HG02981 (cell line): ENCODE measurements around the gene RASA4.
A peak's percentile ranks its signal among the peaks of the same experiment; 100 is the strongest.
"Not testable (repeated sequence)": the region's sequence is repeated elsewhere in the genome, so short reads cannot be mapped to it uniquely, and the experiment has no call there.

Source experiments
- ATAC-seq: cut with Tn5 transposase; IDR thresholded peaks from one replicate; pipeline ENCODE4 v1.9.1; 2021; ENCODE audit warnings: mild to moderate bottlenecking, moderate library complexity; ENCODE audit not compliant: unreplicated experiment

RASA4 gene

DNA sequence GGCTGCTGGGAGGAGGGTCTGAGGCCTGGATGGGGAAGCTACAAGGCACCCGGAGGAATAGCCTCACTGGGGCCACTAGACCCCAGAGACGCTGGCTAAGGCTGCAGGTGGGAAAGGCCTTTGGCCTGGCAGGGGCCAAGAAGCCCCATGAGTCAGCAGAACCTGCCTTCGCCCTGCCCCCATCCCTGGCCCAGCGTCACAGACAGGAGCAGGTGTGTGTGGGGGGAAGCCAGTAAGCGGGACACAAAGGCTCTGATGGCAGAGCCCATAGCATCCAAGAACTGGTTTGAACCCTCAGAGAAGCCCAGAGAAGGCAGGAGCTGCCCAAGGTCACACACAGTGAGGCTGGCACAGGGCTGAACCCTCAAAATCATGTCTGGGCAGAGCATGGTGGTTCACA, 9.7 kb downstream of the RASA4 start:
- ATAC-seq, result not testable (repeated sequence)

DNA sequence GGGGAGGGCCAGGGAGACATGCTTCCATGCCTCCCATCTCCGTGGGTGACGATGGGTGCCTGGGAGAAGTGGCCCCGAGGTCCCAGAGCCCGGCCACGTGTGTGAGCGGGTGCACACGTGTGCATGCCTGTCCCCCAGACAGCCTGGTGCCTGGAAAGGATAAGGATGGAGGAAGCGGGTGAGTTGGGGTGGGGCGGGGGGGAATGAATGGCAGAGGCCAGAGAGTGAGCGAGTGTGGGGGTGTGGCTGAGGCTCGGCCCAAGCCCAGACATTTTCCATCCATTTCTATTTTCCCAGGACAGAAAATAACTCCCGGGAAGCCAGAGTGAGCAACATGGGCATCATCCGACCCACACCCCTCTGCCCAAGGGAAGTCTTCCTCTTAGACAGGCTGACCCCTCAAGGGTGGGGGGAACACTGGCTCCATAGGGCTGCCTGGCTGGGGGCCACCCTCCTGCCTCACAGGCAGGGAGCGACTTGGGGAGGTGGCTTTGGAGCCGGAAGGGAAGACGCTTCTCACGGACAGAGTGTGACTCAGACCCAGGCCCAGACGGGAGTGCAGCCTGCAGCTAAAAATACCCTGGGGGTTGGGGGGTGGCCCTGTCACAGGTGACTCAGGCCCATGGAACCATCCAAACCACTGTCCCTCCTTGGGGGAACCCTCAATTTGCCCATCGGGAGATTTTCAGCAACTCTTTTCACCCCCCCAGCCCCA, 12.0 kb downstream of the RASA4 start:
- not testable (repeated sequence) for ATAC-seq

DNA sequence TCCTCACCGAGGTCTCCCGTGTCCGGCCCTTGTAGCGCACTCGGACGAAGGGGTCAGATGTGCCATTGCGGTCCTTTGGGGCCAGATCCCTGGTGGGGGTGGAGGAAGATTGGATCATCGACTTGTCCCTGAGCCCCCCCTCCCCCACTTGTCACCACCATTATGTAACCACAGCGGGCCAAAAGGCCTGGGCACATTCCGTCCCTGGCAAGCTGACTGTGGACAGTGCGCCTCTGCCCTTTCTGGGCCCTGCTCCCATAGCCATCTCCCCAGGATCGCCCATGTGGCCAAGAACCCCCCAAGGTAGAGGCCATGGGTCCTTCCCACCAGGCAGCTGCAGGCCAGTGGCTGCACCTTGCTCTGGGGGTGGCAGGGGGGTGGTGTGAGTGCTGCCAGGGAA, 14.2 kb downstream of the RASA4 start:
- ATAC-seq, result not testable (repeated sequence)

DNA sequence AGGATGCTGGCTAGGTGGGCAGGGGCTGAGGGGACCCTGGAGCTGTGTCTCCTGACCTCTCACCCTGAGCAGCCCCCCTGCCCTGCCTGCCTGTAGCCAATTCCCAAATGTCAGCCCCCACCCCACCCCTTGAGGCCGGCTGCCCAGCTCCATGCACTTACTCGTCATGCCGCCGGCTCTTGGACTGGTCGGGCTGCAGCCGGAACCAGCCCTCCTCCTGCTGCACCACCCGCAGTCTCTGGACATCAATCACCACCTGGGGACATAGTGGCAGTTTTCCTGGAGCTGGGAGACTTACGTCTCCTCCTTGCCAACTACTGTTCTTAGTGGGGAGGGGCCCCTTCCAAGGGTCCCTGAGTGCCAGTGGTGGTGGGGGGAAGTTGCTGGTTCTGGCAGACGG, 16.9 kb downstream of the RASA4 start:
- not testable (repeated sequence) for ATAC-seq

DNA sequence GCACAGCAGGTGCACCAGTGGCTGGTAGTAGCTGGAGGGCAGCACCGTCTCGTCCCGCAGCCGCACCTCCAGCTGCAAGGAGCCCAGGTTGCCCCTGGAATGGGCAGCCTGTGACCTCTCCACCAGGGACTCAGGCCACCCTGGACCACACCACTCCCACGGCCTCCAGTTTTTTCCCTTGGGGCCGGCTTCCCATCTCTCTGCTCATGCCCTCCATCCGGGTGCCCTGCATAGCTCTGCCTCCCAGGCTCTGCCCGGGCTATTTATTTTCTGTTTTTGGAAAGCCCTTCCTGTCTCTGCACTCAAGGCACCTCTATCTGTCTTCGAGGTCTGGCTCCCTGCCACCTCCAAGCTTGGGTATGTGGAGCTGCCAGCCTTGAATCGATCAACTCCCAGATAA, 20.5 kb downstream of the RASA4 start:
- ATAC-seq, result not testable (repeated sequence)

DNA sequence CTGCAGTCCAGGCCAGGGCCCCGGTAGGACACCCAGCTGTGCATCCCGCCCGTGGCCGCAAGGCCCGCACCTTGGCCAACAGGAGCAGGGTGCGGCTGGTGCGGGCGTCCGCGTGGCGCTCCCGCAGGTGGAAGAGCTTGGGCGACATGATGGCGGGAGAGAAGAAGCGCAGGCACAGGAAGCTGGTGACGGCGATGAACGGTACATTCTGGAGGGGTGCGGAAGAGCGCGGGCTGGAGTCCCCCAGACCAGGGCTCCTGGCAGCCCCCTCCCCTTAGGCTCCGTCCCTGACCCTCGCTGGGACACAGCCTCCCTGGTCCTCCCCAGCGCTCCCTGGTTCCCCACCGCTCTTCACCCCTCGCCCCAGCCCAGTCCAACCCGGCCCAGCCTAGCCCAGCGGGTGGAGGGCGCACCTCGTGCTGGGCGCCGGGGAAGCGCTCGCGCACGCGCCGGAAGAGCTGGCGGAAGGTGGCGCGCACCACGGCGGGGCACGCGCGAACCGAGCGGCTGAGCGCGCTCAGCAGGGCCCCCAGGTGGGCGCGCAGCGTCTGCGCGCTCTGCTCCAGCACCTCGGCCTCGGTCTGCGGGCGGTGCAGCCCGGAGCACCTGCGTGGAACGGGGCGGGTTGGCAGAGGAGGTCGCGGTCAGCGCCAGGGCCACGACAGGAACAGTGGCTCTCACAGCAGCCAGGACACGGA, 22.8 kb downstream of the RASA4 start:
- ATAC-seq, result peak; percentile 57

DNA sequence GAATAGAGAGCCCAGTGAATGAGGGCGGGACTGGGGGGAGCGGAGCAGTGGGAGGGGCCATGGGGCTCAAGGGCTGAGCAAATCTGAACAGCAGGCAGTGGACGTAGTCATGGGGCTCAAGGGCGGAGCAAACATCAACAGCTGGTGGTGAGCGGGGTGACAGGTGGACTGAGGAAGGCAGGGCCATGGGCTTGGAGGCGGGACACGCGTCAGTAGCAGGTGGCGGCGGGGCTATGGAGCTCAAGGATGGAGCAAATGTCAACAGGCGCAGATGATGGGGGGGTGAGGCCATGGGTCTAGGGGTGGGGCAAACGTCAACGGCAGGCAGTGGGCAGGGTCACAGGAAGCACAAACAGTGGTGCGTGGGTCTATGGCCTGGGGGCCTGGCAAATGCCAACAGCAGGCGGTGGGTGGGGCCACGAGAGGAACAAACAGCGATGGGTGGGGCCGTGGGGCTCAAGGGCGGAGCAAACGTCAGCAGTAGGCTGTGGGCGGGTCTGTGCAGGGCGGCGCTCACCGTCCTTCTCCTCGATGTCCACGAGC, 24.0 kb downstream of the RASA4 start:
- ATAC-seq, result peak; percentile 51

DNA sequence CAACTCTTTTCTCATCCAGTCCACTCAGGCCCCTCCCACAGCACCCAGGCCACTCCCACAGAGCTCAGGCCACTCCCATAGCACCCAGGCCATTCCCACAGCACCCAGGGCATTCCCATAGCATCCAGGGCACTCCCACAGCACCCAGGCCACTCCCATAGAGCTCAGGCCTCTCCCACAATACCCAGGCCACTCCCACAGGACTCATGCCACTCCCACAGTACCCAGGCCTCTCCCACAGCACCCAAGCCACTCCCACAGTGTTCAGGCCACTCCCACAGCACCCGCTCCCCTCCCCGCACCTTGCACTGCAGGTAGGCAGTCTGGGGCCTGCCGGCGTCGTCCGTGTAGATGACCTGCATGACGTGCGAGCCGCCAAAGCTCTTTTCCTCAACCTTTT, 26.7 kb downstream of the RASA4 start:
- ATAC-seq, result peak; percentile 49

DNA sequence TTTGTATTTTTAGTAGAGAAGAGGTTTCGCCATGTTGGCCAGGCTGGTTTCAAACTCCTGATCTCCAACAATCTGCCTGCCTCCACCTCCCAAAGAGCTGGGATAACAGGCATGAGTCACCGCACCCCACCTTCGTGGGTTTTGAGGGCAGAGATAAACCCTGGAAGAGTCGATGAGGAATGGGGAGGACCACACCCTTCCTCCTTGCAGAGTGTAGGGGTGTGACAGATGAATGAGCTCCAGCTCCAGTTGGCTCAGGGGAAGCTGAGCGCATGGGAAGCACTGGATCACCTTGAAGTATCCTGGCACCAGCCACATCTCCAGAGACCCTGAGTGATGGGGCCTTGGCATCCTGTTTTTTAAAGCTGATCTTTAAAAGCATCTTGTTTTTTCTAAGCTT, 33.1 kb downstream of the RASA4 start:
- ATAC-seq, result not testable (repeated sequence)

DNA sequence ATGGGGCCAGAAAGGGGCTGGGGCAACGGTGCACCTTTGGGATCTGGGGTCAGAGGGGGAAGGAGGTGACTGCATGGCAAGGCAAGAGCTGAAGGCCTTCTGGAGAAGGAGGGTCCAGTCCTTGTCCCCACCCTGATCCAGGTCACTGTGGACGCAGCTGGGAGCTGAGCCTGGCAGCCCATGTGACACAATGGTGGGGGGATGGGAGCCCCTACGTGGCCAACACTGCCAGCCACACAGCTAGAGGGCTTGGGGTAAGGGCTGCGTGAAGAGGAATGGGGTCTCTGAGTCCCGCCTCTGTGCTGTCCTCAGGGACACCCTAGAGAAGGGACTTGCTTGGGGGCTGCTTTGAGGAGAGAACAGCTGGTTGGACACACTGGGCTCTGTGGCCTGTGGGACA, 34.8 kb downstream of the RASA4 start:
- ATAC-seq, result not testable (repeated sequence)

DNA sequence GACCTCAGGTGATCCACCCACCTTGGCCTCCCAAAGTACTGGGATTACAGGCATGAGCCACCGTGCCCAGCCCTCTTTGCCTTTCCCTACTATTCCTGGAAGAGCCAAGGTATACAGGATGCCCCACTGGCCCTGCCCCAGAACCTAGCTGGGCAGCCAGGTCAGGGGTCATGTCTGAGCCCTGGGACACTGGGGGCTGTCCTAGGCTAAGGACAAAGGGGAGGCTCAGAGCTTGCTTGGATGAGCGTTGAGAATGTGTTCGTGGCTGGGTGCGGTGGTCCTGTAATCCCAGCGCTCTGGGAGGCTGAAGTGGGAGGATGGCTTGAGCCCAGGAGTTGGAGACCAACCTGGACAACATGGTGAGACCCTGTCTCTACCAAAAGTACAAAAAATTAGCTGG, 38.1 kb downstream of the RASA4 start:
- ATAC-seq, result not testable (repeated sequence)

DNA sequence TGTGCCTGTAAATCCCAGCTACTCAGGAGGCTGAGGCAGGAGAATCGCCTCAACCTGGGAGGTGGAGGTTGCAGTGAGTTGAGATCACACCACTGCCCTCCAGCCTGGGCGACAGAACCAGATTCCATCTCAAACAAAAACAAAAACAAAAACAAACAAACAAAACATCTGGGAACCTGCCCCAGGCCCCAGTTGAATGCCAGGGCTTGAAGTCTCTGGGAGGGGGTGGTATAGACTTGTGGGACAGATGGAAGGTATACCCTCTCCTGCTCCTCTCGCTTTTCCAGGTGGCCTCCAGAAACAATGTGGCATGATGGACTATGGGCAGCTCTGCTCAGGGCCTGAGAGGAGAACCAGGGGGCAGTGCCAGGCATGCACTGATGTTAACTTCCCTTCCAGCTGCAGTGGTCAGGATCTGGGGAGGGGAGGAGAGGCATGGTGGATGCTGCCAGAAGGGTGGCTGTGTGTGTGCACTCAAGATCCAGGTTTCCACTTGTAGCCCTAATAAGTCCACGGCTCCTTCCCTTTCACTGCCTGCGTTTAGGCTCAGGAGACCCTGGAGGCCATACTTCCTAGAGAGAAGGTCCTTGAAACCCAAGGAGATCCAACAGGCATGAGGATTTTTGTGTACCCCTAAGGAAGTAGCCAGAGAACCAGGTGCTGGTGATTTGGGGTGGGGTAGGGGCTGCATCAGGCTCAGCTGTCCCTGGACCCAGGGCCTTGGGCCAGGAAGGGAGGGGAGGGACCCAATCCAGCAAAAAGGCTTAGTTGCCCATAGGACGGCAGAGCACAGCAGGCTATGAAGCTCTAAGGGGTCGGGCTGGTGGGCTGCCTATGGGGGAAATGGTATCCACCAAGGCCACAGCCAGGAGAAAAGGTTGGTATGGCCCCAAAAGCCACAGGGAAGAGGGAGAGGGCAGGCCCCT, 39.0 kb downstream of the RASA4 start:
- ATAC-seq, result not testable (repeated sequence)

DNA sequence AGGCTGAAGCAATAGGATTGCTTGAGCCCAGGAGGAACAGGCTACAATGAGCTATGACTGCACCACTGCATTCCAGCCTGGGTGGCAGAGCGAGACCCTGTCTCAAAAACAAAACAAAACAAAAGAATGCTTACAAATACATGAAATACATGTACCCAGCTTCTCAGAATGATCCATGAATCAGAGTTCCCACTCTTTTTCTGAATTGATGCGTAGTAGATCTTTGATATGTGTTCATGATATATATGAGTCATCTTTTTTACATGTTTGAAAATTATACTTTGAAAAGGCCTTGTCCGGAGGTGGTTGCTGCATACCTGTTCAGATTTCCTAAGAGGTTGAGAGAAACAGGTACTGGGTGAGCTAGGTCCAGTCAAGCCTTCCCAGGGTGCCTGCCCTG, 40.2 kb downstream of the RASA4 start:
- ATAC-seq, result not testable (repeated sequence)

DNA sequence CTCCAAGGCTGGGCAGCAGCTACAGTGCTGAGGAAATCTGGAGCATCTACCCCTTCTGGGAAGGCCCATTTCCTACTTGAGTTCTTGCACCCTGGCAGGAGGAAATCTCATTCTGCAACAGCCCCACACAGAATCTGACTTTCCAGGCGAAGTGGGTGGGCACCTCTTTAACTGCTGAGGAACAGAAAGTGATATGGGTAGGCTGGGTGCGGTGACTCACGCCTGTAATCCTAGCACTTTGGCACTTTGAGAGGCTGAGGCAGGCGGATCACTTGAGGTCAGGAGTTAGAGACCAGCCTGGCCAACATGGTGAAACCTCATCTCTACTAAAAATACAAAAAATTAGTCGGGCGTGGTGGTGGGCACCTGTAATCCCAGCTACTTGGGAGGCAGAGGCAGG, 41.9 kb downstream of the RASA4 start:
- not testable (repeated sequence) for ATAC-seq

DNA sequence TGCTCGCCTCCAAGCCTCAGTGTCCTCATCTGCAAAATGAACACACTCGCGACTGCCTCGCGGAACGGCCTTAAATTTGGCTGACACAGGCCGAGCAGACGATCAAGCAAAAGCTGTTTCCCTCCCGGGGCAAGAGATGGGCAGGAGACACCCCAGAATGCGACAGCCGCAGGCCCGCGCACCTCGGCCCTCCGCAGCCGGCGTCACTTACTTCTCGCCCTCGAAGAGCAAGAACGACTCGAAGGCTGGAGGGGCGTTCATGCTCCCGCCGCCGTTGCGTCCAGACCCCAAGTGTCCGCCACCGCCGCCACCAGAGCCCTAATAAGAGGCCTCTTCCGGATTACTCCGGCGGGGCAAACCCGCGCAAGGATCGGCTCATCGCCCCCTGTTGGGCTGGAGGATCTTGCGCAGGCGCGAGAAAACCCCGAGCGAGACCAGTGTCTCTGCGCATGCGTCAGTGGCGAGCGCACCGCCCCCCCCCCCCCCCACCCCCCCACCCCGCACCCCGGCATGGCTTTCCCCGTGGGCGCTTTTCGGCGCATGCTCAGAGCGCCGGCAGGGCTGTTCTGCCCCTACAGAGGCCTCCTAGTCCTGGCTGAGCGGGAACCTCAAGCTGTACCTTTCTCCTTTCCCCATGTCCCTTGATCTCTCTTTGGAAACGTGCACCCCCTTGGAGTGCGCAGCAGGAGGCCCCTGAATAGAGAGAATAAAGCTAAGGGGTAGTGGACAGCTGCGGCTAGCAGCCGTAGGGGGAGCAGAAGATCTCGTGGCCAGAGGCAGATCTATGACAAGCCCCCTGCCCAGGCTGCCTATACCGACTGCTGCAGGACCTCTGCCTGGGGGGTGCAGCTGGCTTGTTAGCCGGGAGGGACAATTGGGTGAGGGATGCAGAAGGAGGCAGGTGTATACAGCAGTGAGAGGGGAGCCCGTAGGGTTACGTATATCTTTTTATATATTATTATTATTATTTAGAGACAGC, 44.0 kb downstream of the RASA4 start, which contains the start of gene POLR2J3:
Gene POLR2J3, minus strand, starts transcription at position 323 of the 979 bp plus-strand sequence. Its CDS starts 62 bp downstream, at position 261.
- ATAC-seq, result peak; percentile 92

DNA sequence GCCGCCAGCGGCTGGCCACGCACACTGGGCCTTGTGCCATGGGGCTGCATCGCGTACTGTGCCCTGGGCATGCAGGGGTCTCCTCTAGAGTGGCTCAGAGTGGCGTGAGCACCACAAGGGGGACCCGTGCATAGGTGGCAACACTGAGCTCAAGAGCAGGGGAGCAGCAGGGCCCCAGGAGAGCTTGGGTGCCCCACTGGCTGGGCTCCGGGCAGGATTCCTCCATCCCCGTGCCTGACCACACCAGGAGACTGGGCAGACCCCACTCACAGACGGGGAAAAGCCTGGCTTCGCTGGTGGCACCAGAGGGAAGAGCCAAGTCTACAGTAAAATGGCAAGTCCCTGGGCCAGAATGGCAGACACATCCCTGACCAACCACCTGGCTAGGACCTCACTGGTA, 47.9 kb downstream of the RASA4 start:
- not testable (repeated sequence) for ATAC-seq

DNA sequence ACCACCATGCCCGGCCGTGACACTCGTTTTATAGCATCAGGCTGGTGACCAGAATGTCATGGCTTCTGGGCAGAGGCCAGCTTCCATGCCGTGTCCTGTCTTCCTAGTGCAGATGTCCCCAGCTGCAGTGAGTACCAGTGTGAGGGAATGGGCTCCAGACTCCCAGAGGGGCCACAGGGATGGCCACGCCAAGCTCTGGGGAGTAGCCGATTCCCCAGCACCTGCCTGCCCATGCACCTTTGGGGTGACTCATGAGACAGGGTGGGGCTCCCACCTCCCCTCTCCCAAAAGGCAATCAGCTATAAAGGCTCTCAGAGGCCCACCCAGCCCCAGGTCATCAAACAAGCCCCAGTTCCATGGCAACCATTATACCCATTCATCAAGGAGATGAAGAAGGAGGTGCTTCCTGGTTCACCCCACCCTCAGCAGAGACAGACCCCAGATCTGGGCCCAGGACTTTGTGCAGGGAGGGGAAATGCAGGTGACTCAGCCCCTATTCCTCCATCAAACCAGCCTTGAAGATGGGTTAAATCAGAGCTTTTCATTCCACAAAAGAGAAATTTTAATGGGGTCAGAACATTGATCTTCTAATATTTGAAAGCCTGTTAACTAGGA, 65.6 kb downstream of the RASA4 start, which contains the start of gene SPDYE2:
Gene SPDYE2, plus strand, starts transcription at position 419 of the 615 bp plus-strand sequence. CDS start 2,030 bp downstream, outside the sequence.
- not testable (repeated sequence) for ATAC-seq

DNA sequence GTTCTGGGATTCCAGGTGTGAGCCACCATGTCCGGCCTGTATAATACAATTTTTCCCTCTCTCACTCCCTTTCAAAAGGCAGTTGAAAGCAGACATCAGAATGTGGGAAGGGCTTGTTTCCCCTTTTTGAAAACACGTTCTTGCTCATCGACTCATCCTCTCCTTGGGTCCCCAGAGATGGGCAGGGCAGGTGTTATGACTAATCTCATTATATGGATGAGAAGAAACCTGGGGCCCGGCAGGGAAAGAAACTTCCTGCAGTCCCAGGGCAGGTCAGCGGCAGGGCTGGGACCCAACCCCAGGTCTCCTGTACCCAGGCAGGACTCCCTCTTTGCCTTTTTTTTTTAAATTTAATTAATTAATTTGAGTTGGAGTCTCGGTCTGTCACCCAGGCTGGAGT, 70.2 kb downstream of the RASA4 start:
- peak; percentile 65 for ATAC-seq

DNA sequence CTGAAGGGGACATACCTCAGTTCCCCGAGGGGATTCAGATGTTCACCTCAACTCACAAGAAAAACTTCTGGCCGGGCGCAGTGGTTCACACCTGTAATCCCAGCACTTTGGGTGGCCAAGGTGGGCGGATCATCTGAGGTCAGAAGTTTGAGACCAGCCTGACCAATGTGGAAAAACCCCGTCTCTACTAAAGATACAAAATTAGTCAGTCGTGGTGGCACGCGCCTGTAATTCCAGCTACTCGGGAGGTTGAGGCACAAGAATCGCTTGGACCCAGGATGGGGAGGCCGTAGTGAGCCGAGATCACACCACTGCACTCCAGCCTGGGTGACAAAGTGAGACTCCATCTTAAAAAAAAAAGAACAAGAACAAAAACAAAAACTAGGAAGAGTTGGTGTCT, 71.3 kb downstream of the RASA4 start:
- ATAC-seq, result not testable (repeated sequence)
